Gastrocnemius medialis (tissue), 4 donors: ENCODE results near the gene PACRGL. TPM values are rescaled to one million over a fixed set of nuclear protein-coding genes. Genes with fewer than 3 reads are reported as not detected.

Experiments
- ATAC-seq, 2 donors: fragments of 150-250 bp; one replicate each; pipeline ENCODE4 v1.9.1; 2016
- DNase-seq, 2 donors: peaks; one replicate each; pipeline ENCODE4 v3.0.0-alpha.2; 2019
- H3K27ac ChIP-seq, 4 donors: fragments of 200-600 bp; sonication (generic); 1 replicate in 1 of 4; 2 replicates in 3 of 4; pipeline ENCODE4 v1.5.1; 2016 to 2018; ENCODE audit warnings: mild to moderate bottlenecking in 2 of 4, moderate library complexity in 1 of 4
- H3K27me3 ChIP-seq, 3 donors: fragments of 200-600 bp; sonication (generic) in 2 of 3; 1 replicate in 1 of 3; 2 replicates in 2 of 3; pipeline versions ENCODE4 v1.5.1 to v1.6.0; 2016 to 2019; ENCODE audit warnings: mild to moderate bottlenecking in 1 of 3, moderate library complexity in 1 of 3
- H3K36me3 ChIP-seq, 2 donors: fragments of 200-600 bp; sonication (generic) in 1 of 2; one replicate each; pipeline ENCODE4 v1.5.1; 2017 to 2018
- H3K4me1 ChIP-seq, 2 donors: fragments of 200-600 bp; sonication (generic) in 1 of 2; one replicate each; pipeline ENCODE4 v1.5.1; 2016 to 2017; ENCODE audit warnings: mild to moderate bottlenecking in 2 of 2
- H3K4me3 ChIP-seq, 4 donors: fragments of 200-600 bp; sonication (generic) in 3 of 4; 1 replicate in 1 of 4; 2 replicates in 3 of 4; pipeline ENCODE4 v1.5.1; 2016 to 2019; ENCODE audit warnings: mild to moderate bottlenecking in 2 of 4
- H3K9me3 ChIP-seq, 3 donors: fragments of 200-600 bp; sonication (generic) in 2 of 3; 1 replicate in 1 of 3; 2 replicates in 2 of 3; pipeline ENCODE4 v1.5.1; 2016 to 2019
- CTCF ChIP-seq, 5 experiments: fragments of 450-650 bp in 3 of 5; fragments of 200-600 bp in 2 of 5; sonication (generic) in 2 of 5; IDR thresholded peaks in 4 of 5; conservative IDR thresholded peaks in 1 of 5; 1 replicate in 4 of 5; 2 replicates in 1 of 5; pipeline ENCODE4 v1.5.1; 2016 to 2019; ENCODE audit warnings: antibody characterized with exemption in 5 of 5, mild to moderate bottlenecking in 3 of 5, moderate library complexity in 3 of 5
- POLR2A ChIP-seq, 2 donors: fragments of 450-650 bp; IDR thresholded peaks; one replicate each; pipeline ENCODE4 v1.6.1; 2017; ENCODE audit warnings: antibody characterized with exemption in 2 of 2, mild to moderate bottlenecking in 2 of 2, moderate library complexity in 2 of 2
- in situ Hi-C, 4 donors: fragments of 200-750 bp; cut with MboI; loops; one replicate each; pipeline versions ENCODE4 v1.15.0 to v1.8.0; 2017; ENCODE audit warnings: low sequenced_read_pairs in 4 of 4
- intact Hi-C: fragments of 100-400 bp; cut with DNase I; formaldehyde crosslinking; loops from one replicate; pipeline ENCODE4 v1.15.1; 2023; ENCODE audit warnings: low total_unique reads
- total RNA-seq, 4 donors: library from RNA; depleted of rRNA; stranded (reverse); fragments of >200 nt; gene quantifications; one replicate each; pipeline versions ENCODE4 v1.1.0 to v1.2.3, GENCODE V29; 2016

The PACRGL gene
- total RNA-seq, 4 donors from 2014 or later = 10.7 to 23.1 (median 14.0) TPM

- no peaks in the 10 kb centered on the region for H3K9me3 ChIP-seq
- H3K27me3 ChIP-seq = no peaks in the 10 kb centered on the region
- in situ Hi-C loops (no loop called here), intact Hi-C loops (no loop called here)
- DNase-seq = no peak
- no peak overlapping the region for H3K4me3 ChIP-seq
- TF ChIP-seq CTCF (IDR thresholded peaks at IDR 0.05 in 4 of 5, conservative IDR thresholded peaks at IDR 0.05 in 1 of 5) (no peak), POLR2A (IDR thresholded peaks at IDR 0.05) (no peak)
- no peaks in the 10 kb centered on the region for H3K36me3 ChIP-seq
- H3K27ac ChIP-seq = no peak overlapping the region
- ATAC-seq = no peak
- no peaks in the 10 kb centered on the region for H3K4me1 ChIP-seq
These were observed 87.8 kb downstream of the PACRGL start for GRCh38 chr4:20787940-20788665.
